GM10266 (cell line): Measurements from ENCODE around the gene NYAP2.

Experiments
- DNase-seq: peaks from one replicate; pipeline ENCODE4 v3.0.0; 2012; ENCODE audit errors: extremely low spot score
- CTCF ChIP-seq: IDR thresholded peaks from 2 replicates; pipeline ENCODE4 v1.5.1; 2012; ENCODE audit warnings: mild to moderate bottlenecking, low read depth; ENCODE audit not compliant: control insufficient read depth, insufficient read depth; ENCODE audit errors: missing control alignments

NYAP2 gene

GRCh38 chr2:225566798-225567197, 167.3 kb downstream of the NYAP2 start:
- no peak for TF ChIP-seq CTCF
- DNase-seq: no peak

GRCh38 chr2:225569995-225570394, 170.5 kb downstream of the NYAP2 start:
- no peak for DNase-seq
- no peak for TF ChIP-seq CTCF

GRCh38 chr2:225573603-225574002, 174.1 kb downstream of the NYAP2 start:
- no peak for DNase-seq
- TF ChIP-seq CTCF: no peak

GRCh38 chr2:225574582-225575138, 175.2 kb downstream of the NYAP2 start:
- DNase-seq: no peak
- TF ChIP-seq CTCF: no peak

GRCh38 chr2:225581135-225581534, 181.6 kb downstream of the NYAP2 start:
- DNase-seq: no peak
- TF ChIP-seq CTCF: no peak

- no peak for TF ChIP-seq CTCF
- no peak for DNase-seq
Observed at GRCh38 chr2:225581906-225582305, 182.4 kb downstream of the NYAP2 start.

GRCh38 chr2:225582355-225583116, 183.0 kb downstream of the NYAP2 start:
- no peak for TF ChIP-seq CTCF
- DNase-seq: no peak
